GM12892 (cell line): Measurements from ENCODE around the gene DLK1.

Experiments used
- POLR2A ChIP-seq: IDR thresholded peaks from 2 replicates; pipeline ENCODE4 v1.6.1; 2011; ENCODE audit warnings: low read depth, low read length, control low read depth
- POLR2AphosphoS5 ChIP-seq: IDR thresholded peaks from 2 replicates; pipeline ENCODE4 v1.6.1; 2011; ENCODE audit warnings: low read depth, low read length, control low read depth

DNA sequence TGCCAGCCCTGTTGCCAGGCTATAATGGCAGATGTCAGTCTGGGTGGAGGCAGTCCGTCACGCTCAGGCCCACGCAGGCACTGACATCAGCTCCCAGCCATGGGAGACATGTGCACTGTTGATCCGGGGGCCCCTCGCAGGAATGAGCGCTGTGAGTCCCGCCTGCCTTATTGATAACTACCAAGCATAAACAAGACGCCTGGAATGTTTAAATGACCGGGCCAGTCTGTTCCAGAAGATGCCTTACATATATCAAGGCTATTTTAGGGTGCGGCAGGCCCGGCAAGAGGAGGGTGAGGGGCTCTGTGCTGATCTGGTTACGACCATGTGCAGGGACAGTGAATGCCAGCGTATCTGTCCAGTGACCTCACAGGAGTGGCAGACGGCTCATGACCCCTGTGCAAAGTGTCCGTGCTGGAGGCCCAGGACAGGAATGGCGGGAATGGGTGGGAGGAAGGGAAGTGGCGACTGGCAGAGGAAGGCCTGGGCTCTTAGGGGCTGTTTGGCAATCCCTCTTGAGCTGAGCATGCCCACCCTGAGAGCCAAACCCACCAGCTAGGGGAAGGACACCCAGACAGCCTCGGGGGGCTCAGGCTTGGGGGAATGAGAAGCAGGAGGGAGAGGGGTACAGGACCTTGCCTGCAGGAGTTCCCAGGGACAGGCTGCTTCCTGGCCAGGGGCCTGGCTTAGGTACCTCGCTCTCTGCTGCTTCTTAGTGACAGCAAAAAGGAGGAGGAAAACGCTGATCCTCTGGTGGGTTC is 49.3 kb downstream of the DLK1 start:
- no peak for TF ChIP-seq POLR2A
- no peak for TF ChIP-seq POLR2AphosphoS5
